HepG2 (cell line): Measurements from ENCODE around the gene TBC1D10B. TPM values are rescaled to one million over a fixed set of nuclear protein-coding genes. Genes with fewer than 3 reads are reported as not detected.

Experiments used
- ATF3 ChIP-seq: sonication (generic); formaldehyde crosslinking; IDR thresholded peaks from 2 replicates; pipeline ENCODE4 v1.4.0; 2020; ENCODE audit warnings: missing genetic modification reagents
- ATF4 ChIP-seq, 2 experiments: fragments of 450-650 bp in 1 of 2; sonication (generic) in 1 of 2; formaldehyde crosslinking; IDR thresholded peaks; 2 replicates each; pipeline versions ENCODE4 v1.5.0 to v1.8.0; 2020 to 2022; ENCODE audit warnings: mild to moderate bottlenecking in 1 of 2, missing genetic modification reagents in 1 of 2
- EEA1 ChIP-seq: sonication (generic); formaldehyde crosslinking; IDR thresholded peaks from 2 replicates; pipeline ENCODE4 v1.5.1; 2020; ENCODE audit warnings: mild to moderate bottlenecking, missing genetic modification reagents, borderline replicate concordance
- SSRP1 ChIP-seq: IDR thresholded peaks from 2 replicates; pipeline ENCODE4 v1.6.1; 2016; ENCODE audit warnings: control low read depth
- THAP8 ChIP-seq: sonication (generic); formaldehyde crosslinking; IDR thresholded peaks from 2 replicates; pipeline ENCODE4 v1.5.1; 2020; ENCODE audit warnings: missing genetic modification reagents, mild to moderate bottlenecking, borderline replicate concordance
- THYN1 ChIP-seq: sonication (generic); formaldehyde crosslinking; IDR thresholded peaks from 2 replicates; pipeline ENCODE4 v1.8.1; 2023; ENCODE audit warnings: low read depth, mild to moderate bottlenecking, moderate library complexity, missing genetic modification reagents, borderline replicate concordance
- ZNF205 ChIP-seq: IDR thresholded peaks from 2 replicates; pipeline ENCODE4 v1.6.1; 2018; ENCODE audit warnings: missing biosample characterization, missing genetic modification reagents
- ZNF432 ChIP-seq: sonication (generic); formaldehyde crosslinking; IDR thresholded peaks from 2 replicates; pipeline ENCODE4 v1.5.0; 2020; ENCODE audit warnings: missing genetic modification reagents, mild to moderate bottlenecking, borderline replicate concordance
- ZNF646 ChIP-seq: sonication (generic); formaldehyde crosslinking; IDR thresholded peaks from 2 replicates; pipeline ENCODE4 v1.9.0; 2021; ENCODE audit warnings: mild to moderate bottlenecking, missing genetic modification reagents
- ZNF777 ChIP-seq: sonication (generic); formaldehyde crosslinking; IDR thresholded peaks from 2 replicates; pipeline ENCODE4 v1.4.0; 2020; ENCODE audit warnings: missing genetic modification reagents
- ZNF784 ChIP-seq: sonication (generic); formaldehyde crosslinking; IDR thresholded peaks from 2 replicates; pipeline ENCODE4 v1.5.1; 2020; ENCODE audit warnings: missing genetic modification reagents, mild to moderate bottlenecking, borderline replicate concordance
- ZSCAN12 ChIP-seq: sonication (generic); formaldehyde crosslinking; IDR thresholded peaks from 2 replicates; pipeline ENCODE4 v1.9.0; 2021; ENCODE audit warnings: mild to moderate bottlenecking, missing genetic modification reagents
- polyA plus RNA-seq, 8 experiments: library from polyadenylated mRNA; depleted of rRNA in 3 of 8; stranded (reverse) in 7 of 8; unstranded in 1 of 8; fragments of >200 nt; fragmentation: Illumina TruSeq in 4 of 8; extraction: Trizol in 4 of 8; gene quantifications; 2 replicates each; pipeline versions ENCODE4 v1.2.1 to v1.2.3, GENCODE V29; 2011 to 2016; ENCODE audit warnings: low read depth in 4 of 8, missing spikeins in 1 of 8, mixed read lengths in 1 of 8; ENCODE audit not compliant: insufficient read depth in 1 of 8
- total RNA-seq, 5 experiments: library from RNA; depleted of rRNA; stranded (reverse); fragments of >200 nt; fragmentation: Illumina TruSeq; extraction: Trizol; gene quantifications; 2 replicates each; pipeline ENCODE4 v1.2.3, GENCODE V29; 2016; ENCODE audit warnings: low read depth in 1 of 5
- TF ChIP-seq, protein P1 (sequence below): sonication (generic); formaldehyde crosslinking; IDR thresholded peaks from 2 replicates; pipeline ENCODE4 v1.8.0; 2022; ENCODE audit warnings: missing genetic modification reagents, mild to moderate bottlenecking, borderline replicate concordance
- TF ChIP-seq, protein P2 (sequence below): fragments of 450-650 bp; IDR thresholded peaks from 2 replicates; pipeline ENCODE4 v1.6.1; 2017; ENCODE audit warnings: mild to moderate bottlenecking

TBC1D10B gene
- total and polyA plus RNA-seq, 2 of the 13 experiments (the other 11 are each of a cell fraction or from before 2014, with no cell fraction given): 15.7 to 24.8 TPM

- TF ChIP-seq ZNF432 (CRISPR knock-in tag) (no peak), ZNF777 (CRISPR knock-in tag) (peak; percentile 68), ZNF784 (CRISPR knock-in tag) (peak; percentile 96), THYN1 (CRISPR knock-in tag) (0 out of 2 replicates have a peak, but pooled peaks have one; percentile 66), ZSCAN12 (CRISPR knock-in tag) (peak; percentile 68; the same call in 1 of the 2 replicates), ZNF646 (no peak), ATF4 (CRISPR knock-in tag; IDR thresholded peaks at IDR 0.05) (peak in 1 of 2 experiments; percentile 5; a peak in 2 of 4 replicates), SSRP1 (CRISPR knock-in tag) (no peak), ATF3 (CRISPR knock-in tag) (no peak; the same call in 1 of the 2 replicates), ZNF205 (CRISPR knock-in tag) (peak; percentile 86), THAP8 (0 out of 2 replicates have a peak, but pooled peaks have one; percentile 79), EEA1 (CRISPR knock-in tag) (0 out of 2 replicates have a peak, but pooled peaks have one; percentile 27)
- TF ChIP-seq, protein P1, sequence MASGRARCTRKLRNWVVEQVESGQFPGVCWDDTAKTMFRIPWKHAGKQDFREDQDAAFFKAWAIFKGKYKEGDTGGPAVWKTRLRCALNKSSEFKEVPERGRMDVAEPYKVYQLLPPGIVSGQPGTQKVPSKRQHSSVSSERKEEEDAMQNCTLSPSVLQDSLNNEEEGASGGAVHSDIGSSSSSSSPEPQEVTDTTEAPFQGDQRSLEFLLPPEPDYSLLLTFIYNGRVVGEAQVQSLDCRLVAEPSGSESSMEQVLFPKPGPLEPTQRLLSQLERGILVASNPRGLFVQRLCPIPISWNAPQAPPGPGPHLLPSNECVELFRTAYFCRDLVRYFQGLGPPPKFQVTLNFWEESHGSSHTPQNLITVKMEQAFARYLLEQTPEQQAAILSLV (CRISPR knock-in tag): no peak
- TF ChIP-seq, protein P2, sequence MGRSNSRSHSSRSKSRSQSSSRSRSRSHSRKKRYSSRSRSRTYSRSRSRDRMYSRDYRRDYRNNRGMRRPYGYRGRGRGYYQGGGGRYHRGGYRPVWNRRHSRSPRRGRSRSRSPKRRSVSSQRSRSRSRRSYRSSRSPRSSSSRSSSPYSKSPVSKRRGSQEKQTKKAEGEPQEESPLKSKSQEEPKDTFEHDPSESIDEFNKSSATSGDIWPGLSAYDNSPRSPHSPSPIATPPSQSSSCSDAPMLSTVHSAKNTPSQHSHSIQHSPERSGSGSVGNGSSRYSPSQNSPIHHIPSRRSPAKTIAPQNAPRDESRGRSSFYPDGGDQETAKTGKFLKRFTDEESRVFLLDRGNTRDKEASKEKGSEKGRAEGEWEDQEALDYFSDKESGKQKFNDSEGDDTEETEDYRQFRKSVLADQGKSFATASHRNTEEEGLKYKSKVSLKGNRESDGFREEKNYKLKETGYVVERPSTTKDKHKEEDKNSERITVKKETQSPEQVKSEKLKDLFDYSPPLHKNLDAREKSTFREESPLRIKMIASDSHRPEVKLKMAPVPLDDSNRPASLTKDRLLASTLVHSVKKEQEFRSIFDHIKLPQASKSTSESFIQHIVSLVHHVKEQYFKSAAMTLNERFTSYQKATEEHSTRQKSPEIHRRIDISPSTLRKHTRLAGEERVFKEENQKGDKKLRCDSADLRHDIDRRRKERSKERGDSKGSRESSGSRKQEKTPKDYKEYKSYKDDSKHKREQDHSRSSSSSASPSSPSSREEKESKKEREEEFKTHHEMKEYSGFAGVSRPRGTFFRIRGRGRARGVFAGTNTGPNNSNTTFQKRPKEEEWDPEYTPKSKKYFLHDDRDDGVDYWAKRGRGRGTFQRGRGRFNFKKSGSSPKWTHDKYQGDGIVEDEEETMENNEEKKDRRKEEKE: no peak
Measured at GRCh38 chr16:30407102-30407803, 37.0 kb upstream of the TBC1D10B start, which contains the start of gene ZNF771 (continued).
